HepG2 (cell line): Measurements from ENCODE around the gene SLC4A2.

Experiments
- CREB1 ChIP-seq, 2 experiments: fragments of 450-650 bp in 1 of 2; IDR thresholded peaks; 2 replicates each; pipeline ENCODE4 v1.6.1; 2016 to 2017; ENCODE audit warnings: control low read depth in 1 of 2, mild to moderate bottlenecking in 1 of 2, missing compliant biosample characterization in 1 of 2, missing genetic modification characterization in 1 of 2
- CTCF ChIP-seq: sonication (generic); formaldehyde crosslinking; IDR thresholded peaks from 2 replicates; pipeline ENCODE4 v1.5.0; 2020; ENCODE audit warnings: mild to moderate bottlenecking, missing genetic modification reagents, moderate library complexity
- HMG20B ChIP-seq: conservative IDR thresholded peaks from 2 replicates; pipeline ENCODE4 v1.6.1; 2016; ENCODE audit warnings: missing genetic modification reagents, missing compliant biosample characterization
- SMC3 ChIP-seq: IDR thresholded peaks from 2 replicates; pipeline ENCODE4 v1.6.1; 2011; ENCODE audit warnings: low read length, improper control_type of control experiment
- SP1 ChIP-seq, 2 experiments: fragments of 450-650 bp in 1 of 2; sonication (generic) in 1 of 2; formaldehyde crosslinking in 1 of 2; IDR thresholded peaks; 2 replicates each; pipeline versions ENCODE4 v1.4.0 to v1.6.1; 2016 to 2020; ENCODE audit warnings: missing genetic modification reagents in 1 of 2
- ZBTB33 ChIP-seq: sonication (generic); formaldehyde crosslinking; IDR thresholded peaks from 2 replicates; pipeline ENCODE4 v1.4.0; 2020; ENCODE audit warnings: missing genetic modification reagents
- ZNF274 ChIP-seq: sonication (generic); formaldehyde crosslinking; IDR thresholded peaks from 2 replicates; pipeline ENCODE4 v1.5.1; 2020; ENCODE audit warnings: mild to moderate bottlenecking, missing genetic modification reagents
- ZNF362 ChIP-seq: sonication (generic); formaldehyde crosslinking; IDR thresholded peaks from 2 replicates; pipeline ENCODE4 v1.4.0; 2020; ENCODE audit warnings: missing genetic modification reagents, mild to moderate bottlenecking, borderline replicate concordance
- ZNF530 ChIP-seq: sonication (generic); formaldehyde crosslinking; IDR thresholded peaks from 2 replicates; pipeline ENCODE4 v1.5.0; 2020; ENCODE audit warnings: low read depth, mild to moderate bottlenecking, missing genetic modification reagents
- ZNF800 ChIP-seq: sonication (generic); formaldehyde crosslinking; IDR thresholded peaks from 2 replicates; pipeline ENCODE4 v1.4.0; 2020; ENCODE audit warnings: missing genetic modification reagents
- TF ChIP-seq, protein P1 (sequence below): sonication (generic); IDR thresholded peaks from 2 replicates; pipeline ENCODE4 v1.6.1; 2016; ENCODE audit warnings: low read depth, borderline replicate concordance

DNA sequence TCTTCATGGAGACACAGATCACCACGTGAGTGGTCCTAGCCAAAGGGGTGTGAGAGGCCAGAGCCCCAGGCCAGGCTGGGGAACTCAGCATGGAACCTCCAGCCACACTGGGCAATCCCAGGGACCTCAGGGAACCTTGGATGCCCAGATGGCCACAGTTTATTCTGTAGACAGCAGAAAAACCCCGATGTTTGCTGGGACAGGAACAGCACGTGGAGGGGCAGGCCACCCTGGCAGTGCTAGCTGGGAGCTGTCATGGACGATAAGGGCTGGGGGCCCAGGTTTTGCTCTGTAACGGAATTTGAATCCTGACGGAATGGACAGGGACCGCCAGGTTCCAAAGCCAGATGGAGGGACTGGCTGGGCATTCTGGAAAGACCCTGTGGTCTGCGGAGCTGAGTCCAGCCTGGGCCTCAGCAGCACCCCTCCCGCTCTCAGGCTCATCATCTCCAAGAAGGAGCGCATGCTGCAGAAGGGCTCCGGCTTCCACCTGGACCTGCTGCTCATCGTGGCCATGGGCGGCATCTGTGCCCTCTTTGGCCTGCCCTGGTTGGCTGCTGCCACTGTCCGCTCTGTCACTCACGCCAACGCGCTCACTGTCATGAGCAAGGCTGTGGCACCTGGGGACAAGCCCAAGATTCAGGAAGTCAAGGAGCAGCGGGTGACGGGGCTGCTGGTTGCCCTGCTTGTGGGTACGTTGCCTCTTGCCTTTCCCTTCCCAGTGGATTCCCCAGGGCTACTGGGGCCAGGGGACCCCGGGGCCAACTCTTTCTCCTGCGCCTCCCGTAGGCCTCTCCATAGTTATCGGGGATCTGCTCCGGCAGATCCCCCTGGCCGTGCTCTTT, 15.7 kb downstream of the SLC4A2 start:
- no peak for TF ChIP-seq ZNF530 (CRISPR knock-in tag)
- no peak for TF ChIP-seq CTCF (CRISPR knock-in tag)
- no peak for TF ChIP-seq HMG20B (CRISPR knock-in tag)
- TF ChIP-seq ZBTB33 (CRISPR knock-in tag) = no peak
- TF ChIP-seq ZNF800 (CRISPR knock-in tag) = no peak
- no peak for TF ChIP-seq ZNF274 (CRISPR knock-in tag)
- TF ChIP-seq ZNF362 (CRISPR knock-in tag) = no peak
- TF ChIP-seq SMC3 = no peak
- TF ChIP-seq, protein P1, sequence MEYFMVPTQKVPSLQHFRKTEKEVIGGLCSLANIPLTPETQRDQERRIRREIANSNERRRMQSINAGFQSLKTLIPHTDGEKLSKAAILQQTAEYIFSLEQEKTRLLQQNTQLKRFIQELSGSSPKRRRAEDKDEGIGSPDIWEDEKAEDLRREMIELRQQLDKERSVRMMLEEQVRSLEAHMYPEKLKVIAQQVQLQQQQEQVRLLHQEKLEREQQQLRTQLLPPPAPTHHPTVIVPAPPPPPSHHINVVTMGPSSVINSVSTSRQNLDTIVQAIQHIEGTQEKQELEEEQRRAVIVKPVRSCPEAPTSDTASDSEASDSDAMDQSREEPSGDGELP = no peak
- TF ChIP-seq SP1 (IDR thresholded peaks at IDR 0.05) = no peak
- no peak for TF ChIP-seq SP1 (CRISPR knock-in tag; IDR thresholded peaks at IDR 0.05)
- TF ChIP-seq CREB1 (IDR thresholded peaks at IDR 0.05) = no peak
- no peak for TF ChIP-seq CREB1 (CRISPR knock-in tag; IDR thresholded peaks at IDR 0.05)
